HAP-1 (cell line): Measurements from ENCODE around the gene PROP1.
"Not testable (repeated sequence)": the region's sequence is repeated elsewhere in the genome, so short reads cannot be mapped to it uniquely, and the experiment has no call there.

Experiments
- DNase-seq, 2 experiments: peaks; one replicate each; pipeline ENCODE4 v3.0.0-alpha.2; 2016 to 2020; ENCODE audit warnings: low spot score in 2 of 2
- H3K27me3 ChIP-seq: fragments of 250-450 bp; sonication (Bioruptor Pico); 2 replicates; pipeline ENCODE4 v1.5.1; 2020; ENCODE audit warnings: low read depth, mild to moderate bottlenecking, moderate library complexity
- H3K36me3 ChIP-seq: fragments of 250-450 bp; sonication (Bioruptor Pico); replicated peaks from 2 replicates; pipeline ENCODE4 v1.5.1; 2020; ENCODE audit warnings: mild to moderate bottlenecking
- H3K4me1 ChIP-seq: fragments of 250-450 bp; sonication (Bioruptor Pico); 2 replicates; pipeline ENCODE4 v1.5.1; 2020; ENCODE audit warnings: mild to moderate bottlenecking
- H3K4me3 ChIP-seq: fragments of 250-450 bp; sonication (Bioruptor Pico); 2 replicates; pipeline ENCODE4 v1.5.1; 2020; ENCODE audit warnings: mild to moderate bottlenecking, moderate library complexity
- H3K9me3 ChIP-seq: fragments of 250-450 bp; sonication (Bioruptor Pico); 2 replicates; pipeline ENCODE4 v1.5.1; 2020; ENCODE audit warnings: mild to moderate bottlenecking, moderate library complexity
- in situ Hi-C: fragments of 300-500 bp; cut with MboI; formaldehyde crosslinking; loops from 3 replicates; pipeline ENCODE4 v1.14.3; 2020; ENCODE audit warnings: low sequenced_read_pairs, inconsistent platforms, mixed read lengths

The PROP1 gene

GRCh38 chr5:177995691-177996595 lies at the start of gene PROP1:
TSS of gene PROP1 (minus strand) at chr5:177996242. CDS start at chr5:177995933, 309 bp downstream.
- Histone ChIP-seq H3K36me3 (no peaks in the 10 kb centered on the region), H3K4me3 (no peak within 1 kb of the TSS), H3K9me3 (no peaks in the 10 kb centered on the region), H3K27me3 (no peaks in the 10 kb centered on the region; the same call in 1 of the 2 replicates), H3K4me1 (no peaks in the 10 kb centered on the region)
- in situ Hi-C loops = no loop called here
- no peak for DNase-seq

GRCh38 chr5:178019379-178020030 lies 23.5 kb upstream of the PROP1 start:
- H3K36me3 ChIP-seq, H3K4me3 ChIP-seq, H3K9me3 ChIP-seq, H3K4me1 ChIP-seq, DNase-seq, H3K27me3 ChIP-seq, in situ Hi-C loops: not testable (repeated sequence)

GRCh38 chr5:178012758-178013157 lies 16.7 kb upstream of the PROP1 start:
- H3K27me3 ChIP-seq, in situ Hi-C loops, H3K4me3 ChIP-seq: not testable (repeated sequence)

GRCh38 chr5:178011816-178012554 lies 15.9 kb upstream of the PROP1 start:
- H3K27me3 ChIP-seq, H3K9me3 ChIP-seq, H3K36me3 ChIP-seq, in situ Hi-C loops, H3K4me3 ChIP-seq, H3K4me1 ChIP-seq, DNase-seq: not testable (repeated sequence)

More at GRCh38 chr5:178012758-178013157, 16.7 kb upstream of the PROP1 start:
- H3K4me1 ChIP-seq, DNase-seq, H3K9me3 ChIP-seq, H3K36me3 ChIP-seq: not testable (repeated sequence)

- H3K9me3 ChIP-seq, H3K27me3 ChIP-seq, H3K4me3 ChIP-seq, H3K36me3 ChIP-seq, in situ Hi-C loops, DNase-seq, H3K4me1 ChIP-seq: not testable (repeated sequence)
These were observed 11.2 kb upstream of the PROP1 start for GRCh38 chr5:178007272-178007671.

GRCh38 chr5:178006536-178007231 lies 10.6 kb upstream of the PROP1 start:
- H3K36me3 ChIP-seq, DNase-seq, H3K27me3 ChIP-seq, in situ Hi-C loops, H3K4me3 ChIP-seq, H3K4me1 ChIP-seq, H3K9me3 ChIP-seq: not testable (repeated sequence)

- DNase-seq, H3K4me1 ChIP-seq, H3K9me3 ChIP-seq, H3K4me3 ChIP-seq, in situ Hi-C loops, H3K27me3 ChIP-seq, H3K36me3 ChIP-seq: not testable (repeated sequence)
These were observed 10.1 kb upstream of the PROP1 start for GRCh38 chr5:178006181-178006535.

GRCh38 chr5:177997846-177998245 lies 1.8 kb upstream of the PROP1 start:
- no peaks in the 10 kb centered on the region for H3K36me3 ChIP-seq
- in situ Hi-C loops = no loop called here
- H3K4me1 ChIP-seq = no peaks in the 10 kb centered on the region
- no peaks in the 10 kb centered on the region for H3K9me3 ChIP-seq
- H3K4me3 ChIP-seq = no peak overlapping the region
- no peak for DNase-seq
- H3K27me3 ChIP-seq = no peaks in the 10 kb centered on the region; the same call in 1 of the 2 replicates

- Histone ChIP-seq H3K9me3 (no peaks in the 10 kb centered on the region), H3K36me3 (no peaks in the 10 kb centered on the region)
These were observed 1.3 kb upstream of the PROP1 start for GRCh38 chr5:177997319-177997670.

GRCh38 chr5:177996660-177997318 lies 747 bp upstream of the PROP1 start:
- H3K9me3 ChIP-seq = no peaks in the 10 kb centered on the region
- no peaks in the 10 kb centered on the region; the same call in 1 of the 2 replicates for H3K27me3 ChIP-seq
- DNase-seq = no peak
- H3K4me1 ChIP-seq = no peaks in the 10 kb centered on the region
- in situ Hi-C loops = no loop called here
- no peak overlapping the region for H3K4me3 ChIP-seq
- no peaks in the 10 kb centered on the region for H3K36me3 ChIP-seq

More at GRCh38 chr5:177997319-177997670, 1.3 kb upstream of the PROP1 start:
- no peak for DNase-seq
- in situ Hi-C loops = no loop called here
- H3K27me3 ChIP-seq = no peaks in the 10 kb centered on the region; the same call in 1 of the 2 replicates
- H3K4me3 ChIP-seq = no peak overlapping the region
- H3K4me1 ChIP-seq = no peaks in the 10 kb centered on the region

- Histone ChIP-seq H3K9me3 (no peaks in the 10 kb centered on the region), H3K36me3 (no peaks in the 10 kb centered on the region), H3K4me1 (no peaks in the 10 kb centered on the region), H3K4me3 (no peak overlapping the region), H3K27me3 (no peaks in the 10 kb centered on the region; the same call in 1 of the 2 replicates)
- no peak for DNase-seq
- in situ Hi-C loops = no loop called here
These were observed 1.4 kb downstream of the PROP1 start for GRCh38 chr5:177994561-177995190.

- in situ Hi-C loops = no loop called here
- H3K36me3 ChIP-seq = no peaks in the 10 kb centered on the region
- DNase-seq = no peak
- no peaks in the 10 kb centered on the region for H3K9me3 ChIP-seq
- no peaks in the 10 kb centered on the region; the same call in 1 of the 2 replicates for H3K27me3 ChIP-seq
- H3K4me1 ChIP-seq = no peaks in the 10 kb centered on the region
- H3K4me3 ChIP-seq = no peak overlapping the region
These were observed 2.0 kb downstream of the PROP1 start for GRCh38 chr5:177994063-177994462.

GRCh38 chr5:177992466-177992865 lies 3.6 kb downstream of the PROP1 start:
- no peak for DNase-seq
- no peaks in the 10 kb centered on the region for H3K36me3 ChIP-seq
- no peaks in the 10 kb centered on the region for H3K9me3 ChIP-seq
- H3K4me3 ChIP-seq = no peak overlapping the region
- no peaks in the 10 kb centered on the region for H3K4me1 ChIP-seq
- H3K27me3 ChIP-seq = no peaks in the 10 kb centered on the region
- in situ Hi-C loops = no loop called here
